Progenitor cell of endocrine pancreas (in vitro differentiated cells): ENCODE data around the gene PLPPR4. TPM values are rescaled to one million over a fixed set of nuclear protein-coding genes. Genes with fewer than 3 reads are reported as not detected.

Experiments
- DNase-seq: peaks from one replicate; pipeline ENCODE4 v3.0.0; 2021; ENCODE audit warnings: low spot score; ENCODE audit not compliant: unreplicated experiment
- H3K27ac Mint-ChIP-seq: 2 replicates; pipeline ENCODE4 v1.8.0; 2021; ENCODE audit warnings: mild to moderate bottlenecking, moderate library complexity, mixed read lengths
- H3K27me3 Mint-ChIP-seq: 2 replicates; pipeline ENCODE4 v1.8.0; 2021; ENCODE audit warnings: mixed read lengths
- H3K36me3 Mint-ChIP-seq: 2 replicates; pipeline ENCODE4 v1.8.0; 2022; ENCODE audit warnings: mixed read lengths; ENCODE audit not compliant: insufficient read depth
- H3K4me1 Mint-ChIP-seq: 2 replicates; pipeline ENCODE4 v1.8.0; 2021; ENCODE audit warnings: low read depth, mixed read lengths
- H3K4me3 Mint-ChIP-seq: 2 replicates; pipeline ENCODE4 v1.8.0; 2021; ENCODE audit warnings: low read depth, mild to moderate bottlenecking, moderate library complexity, mixed read lengths
- H3K9me3 Mint-ChIP-seq: 2 replicates; pipeline ENCODE4 v1.8.0; 2021; ENCODE audit warnings: low read depth, mixed read lengths
- total RNA-seq: library from RNA; stranded (reverse); gene quantifications from 2 replicates; pipeline ENCODE4 v1.2.1, GENCODE V29; 2021
- TF ChIP-seq, protein P1 (sequence below): fragments of 200-600 bp; sonication (generic); IDR thresholded peaks from one replicate; pipeline ENCODE4 v1.5.0; 2021; ENCODE audit warnings: antibody characterized with exemption, mild to moderate bottlenecking; ENCODE audit not compliant: unreplicated experiment

The PLPPR4 gene
- total RNA-seq, 1 donor from 2014 or later, result 0.31 TPM

DNA sequence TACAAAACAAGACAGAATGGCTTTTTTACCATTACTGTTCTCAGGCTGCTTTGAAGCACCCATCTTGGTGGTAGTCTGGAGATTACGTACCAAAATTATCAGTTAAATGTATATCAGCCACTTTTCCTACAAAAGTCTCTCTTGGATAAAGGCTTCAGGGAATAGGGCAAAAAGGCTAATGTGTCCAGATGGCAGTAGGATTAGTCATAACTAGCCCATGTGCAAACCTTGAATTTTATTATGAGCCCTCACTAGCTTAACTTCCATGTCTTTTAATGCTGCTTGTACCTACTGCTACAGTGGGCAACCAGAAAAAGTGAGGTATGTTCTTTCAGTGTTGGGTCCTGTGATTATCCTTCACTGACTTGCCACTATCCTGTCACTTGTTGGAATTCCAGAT, 51.0 kb downstream of the PLPPR4 start:
- Mint-ChIP-seq H3K9me3 (no peaks in the 10 kb centered on the region), H3K27me3 (no peaks in the 10 kb centered on the region), H3K4me3 (no peak overlapping the region), H3K27ac (no peak overlapping the region), H3K36me3 (no peaks in the 10 kb centered on the region), H3K4me1 (no peaks in the 10 kb centered on the region)
- no peak for DNase-seq
- TF ChIP-seq, protein P1, sequence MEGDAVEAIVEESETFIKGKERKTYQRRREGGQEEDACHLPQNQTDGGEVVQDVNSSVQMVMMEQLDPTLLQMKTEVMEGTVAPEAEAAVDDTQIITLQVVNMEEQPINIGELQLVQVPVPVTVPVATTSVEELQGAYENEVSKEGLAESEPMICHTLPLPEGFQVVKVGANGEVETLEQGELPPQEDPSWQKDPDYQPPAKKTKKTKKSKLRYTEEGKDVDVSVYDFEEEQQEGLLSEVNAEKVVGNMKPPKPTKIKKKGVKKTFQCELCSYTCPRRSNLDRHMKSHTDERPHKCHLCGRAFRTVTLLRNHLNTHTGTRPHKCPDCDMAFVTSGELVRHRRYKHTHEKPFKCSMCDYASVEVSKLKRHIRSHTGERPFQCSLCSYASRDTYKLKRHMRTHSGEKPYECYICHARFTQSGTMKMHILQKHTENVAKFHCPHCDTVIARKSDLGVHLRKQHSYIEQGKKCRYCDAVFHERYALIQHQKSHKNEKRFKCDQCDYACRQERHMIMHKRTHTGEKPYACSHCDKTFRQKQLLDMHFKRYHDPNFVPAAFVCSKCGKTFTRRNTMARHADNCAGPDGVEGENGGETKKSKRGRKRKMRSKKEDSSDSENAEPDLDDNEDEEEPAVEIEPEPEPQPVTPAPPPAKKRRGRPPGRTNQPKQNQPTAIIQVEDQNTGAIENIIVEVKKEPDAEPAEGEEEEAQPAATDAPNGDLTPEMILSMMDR, result no peak

DNA sequence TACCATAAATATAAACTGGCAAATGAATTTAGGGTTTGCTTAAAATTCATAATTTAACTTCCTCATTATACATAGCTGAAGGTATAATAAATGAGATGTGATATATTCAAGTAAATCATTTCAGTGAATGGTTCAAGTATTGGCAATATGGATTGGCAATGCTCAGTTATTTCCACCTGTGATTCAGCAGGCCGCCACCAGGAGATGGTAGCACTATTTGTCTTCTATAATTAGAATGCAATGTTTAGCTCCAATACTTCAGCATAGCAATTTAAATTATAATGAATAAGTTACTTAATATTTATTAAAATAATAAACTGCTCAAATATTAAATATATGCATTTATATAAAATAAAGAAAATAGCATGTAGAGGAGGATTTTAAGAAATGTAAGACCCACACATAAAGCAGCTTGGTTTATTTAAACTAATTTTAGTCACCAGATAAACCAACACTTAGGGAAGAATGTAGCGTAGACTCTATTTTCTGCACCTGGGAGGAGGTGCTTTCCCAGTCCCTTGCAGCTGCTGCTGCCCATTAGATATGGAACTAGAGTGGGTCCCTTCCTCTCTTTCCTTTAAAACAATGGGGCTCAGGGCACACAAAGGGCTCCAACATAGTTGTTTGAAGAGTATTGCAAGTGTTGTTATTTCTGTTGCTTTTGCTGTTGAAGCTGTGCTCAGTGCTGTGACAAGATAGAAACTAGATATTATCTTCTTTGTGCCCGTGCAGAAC, 62.1 kb downstream of the PLPPR4 start:
- no peak overlapping the region for H3K4me3 Mint-ChIP-seq
- no peaks in the 10 kb centered on the region for H3K27me3 Mint-ChIP-seq
- TF ChIP-seq, protein P1, result peak; percentile 53
- H3K27ac Mint-ChIP-seq, result no peak overlapping the region
- DNase-seq, result no peak
- no peaks in the 10 kb centered on the region for H3K36me3 Mint-ChIP-seq
- H3K4me1 Mint-ChIP-seq, result peaks cover 7% of the 10 kb centered on the region
- no peaks in the 10 kb centered on the region for H3K9me3 Mint-ChIP-seq

DNA sequence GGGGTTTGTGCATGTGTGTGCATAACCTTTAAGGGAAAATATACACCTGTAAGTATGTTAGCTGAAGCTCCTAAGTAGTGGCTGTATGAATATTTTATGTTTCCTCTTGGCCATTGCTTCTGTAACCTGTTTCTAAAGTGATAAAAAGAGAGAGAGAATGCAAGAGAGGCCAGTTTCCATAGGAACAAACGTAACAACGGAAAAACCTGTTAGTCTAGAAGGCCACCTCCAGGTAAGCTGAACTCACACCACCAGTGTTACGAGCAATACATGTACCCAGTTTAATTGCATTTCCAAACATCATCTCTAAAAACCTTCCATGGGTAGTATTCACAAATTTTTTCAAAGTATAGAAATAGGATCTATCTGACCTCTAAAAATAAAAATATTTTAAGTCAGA, 63.1 kb downstream of the PLPPR4 start:
- Mint-ChIP-seq H3K4me3 (no peak overlapping the region), H3K4me1 (peaks cover 7% of the 10 kb centered on the region), H3K27me3 (no peaks in the 10 kb centered on the region), H3K27ac (no peak overlapping the region), H3K36me3 (no peaks in the 10 kb centered on the region), H3K9me3 (no peaks in the 10 kb centered on the region)
- TF ChIP-seq, protein P1, result no peak
- DNase-seq, result no peak

DNA sequence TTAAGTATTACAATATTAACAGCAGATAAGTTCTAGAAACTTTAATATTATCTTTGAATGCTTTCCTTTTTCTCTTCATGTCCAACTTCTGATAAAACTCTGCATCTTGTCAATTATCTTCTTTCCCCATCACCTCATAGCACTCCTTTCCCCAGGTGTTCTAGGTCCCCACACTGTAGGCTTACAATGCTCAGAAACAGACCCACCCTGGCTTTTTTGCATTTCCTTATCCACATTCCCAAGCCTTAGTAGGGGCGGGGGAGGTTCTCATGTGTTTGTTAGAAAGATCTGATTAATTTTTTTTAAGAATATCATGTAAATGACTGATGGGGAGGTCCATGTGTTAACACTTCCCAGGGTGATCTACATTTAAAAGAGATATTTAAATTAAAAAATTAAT, 63.9 kb downstream of the PLPPR4 start:
- Mint-ChIP-seq H3K4me3 (no peak overlapping the region), H3K27ac (no peak overlapping the region)

DNA sequence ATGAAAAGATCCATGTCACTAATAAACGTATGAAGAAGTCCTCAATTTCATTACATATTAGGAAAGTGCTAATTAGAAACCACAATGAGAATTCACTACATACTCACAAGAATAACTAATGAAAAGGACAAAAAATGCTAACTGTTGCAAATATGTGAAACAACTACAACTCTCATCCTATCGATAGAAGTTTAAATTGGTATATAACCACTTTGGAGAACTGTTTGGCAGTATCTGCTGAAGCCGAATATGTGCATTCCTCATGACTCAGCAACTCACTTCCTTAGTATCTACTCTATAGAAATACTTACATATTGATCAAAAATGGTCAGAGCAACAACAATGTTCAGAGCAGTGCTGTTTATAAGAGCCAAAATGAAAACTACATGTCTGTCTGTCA, 66.8 kb downstream of the PLPPR4 start:
- no peak for DNase-seq
- TF ChIP-seq, protein P1, result no peak
- H3K36me3 Mint-ChIP-seq, result no peaks in the 10 kb centered on the region
- H3K4me1 Mint-ChIP-seq, result peaks cover 7% of the 10 kb centered on the region
- no peaks in the 10 kb centered on the region for H3K9me3 Mint-ChIP-seq
- H3K4me3 Mint-ChIP-seq, result no peak overlapping the region
- no peak overlapping the region for H3K27ac Mint-ChIP-seq
- no peaks in the 10 kb centered on the region for H3K27me3 Mint-ChIP-seq

More for the DNA sequence above, 63.9 kb downstream of the PLPPR4 start:
- H3K27me3 Mint-ChIP-seq, result no peaks in the 10 kb centered on the region
- H3K4me1 Mint-ChIP-seq, result peaks cover 7% of the 10 kb centered on the region
- DNase-seq, result no peak
- no peaks in the 10 kb centered on the region for H3K36me3 Mint-ChIP-seq
- TF ChIP-seq, protein P1, result no peak
- no peaks in the 10 kb centered on the region for H3K9me3 Mint-ChIP-seq
